H9 (cell line): ENCODE measurements around the gene GBGT1. TPM values are rescaled to one million over a fixed set of nuclear protein-coding genes. Genes with fewer than 3 reads are reported as not detected.

Experiments
- DNase-seq: peaks from one replicate; pipeline ENCODE4 v3.0.0-alpha.2; 2017
- H2AFZ ChIP-seq: one replicate; pipeline ENCODE4 v1.6.1; 2013; ENCODE audit warnings: mild to moderate bottlenecking, low read length, control low read depth, moderate library complexity
- H2AK5ac ChIP-seq: 2 replicates; pipeline ENCODE4 v1.6.1; 2013; ENCODE audit warnings: low read length, control low read depth, mixed read lengths; ENCODE audit not compliant: insufficient read length
- H2BK120ac ChIP-seq: one replicate; pipeline ENCODE4 v1.6.1; 2013; ENCODE audit warnings: low read depth, mild to moderate bottlenecking, low read length, control low read depth, inconsistent platforms; ENCODE audit not compliant: poor library complexity, severe bottlenecking
- H2BK12ac ChIP-seq: 2 replicates; pipeline ENCODE4 v1.6.1; 2013; ENCODE audit warnings: low read length, control low read depth, mixed read lengths, low read depth; ENCODE audit not compliant: insufficient read length
- H2BK15ac ChIP-seq: 2 replicates; pipeline ENCODE4 v1.6.1; 2013; ENCODE audit warnings: low read depth, low read length, control low read depth
- H2BK20ac ChIP-seq: one replicate; pipeline ENCODE4 v1.6.1; 2013; ENCODE audit warnings: low read depth, mild to moderate bottlenecking, low read length, control low read depth, inconsistent platforms; ENCODE audit not compliant: poor library complexity, severe bottlenecking
- H2BK5ac ChIP-seq: 2 replicates; pipeline ENCODE4 v1.6.1; 2013; ENCODE audit warnings: low read length, control low read depth, mixed read lengths; ENCODE audit not compliant: insufficient read length
- H3K14ac ChIP-seq: 2 replicates; pipeline ENCODE4 v1.6.1; 2013; ENCODE audit warnings: low read length, control low read depth; ENCODE audit not compliant: insufficient read depth
- H3K18ac ChIP-seq: 2 replicates; pipeline ENCODE4 v1.6.1; 2013; ENCODE audit warnings: low read depth, mild to moderate bottlenecking, mixed read lengths, low read length, control low read depth; ENCODE audit not compliant: insufficient read length
- H3K23ac ChIP-seq: 2 replicates; pipeline ENCODE4 v1.6.1; 2013; ENCODE audit warnings: low read length, control low read depth, mixed read lengths, low read depth; ENCODE audit not compliant: insufficient read length
- H3K23me2 ChIP-seq: 2 replicates; pipeline ENCODE4 v1.6.1; 2013; ENCODE audit warnings: low read depth, mild to moderate bottlenecking, mixed read lengths, low read length, control low read depth; ENCODE audit not compliant: insufficient read length, poor library complexity, severe bottlenecking
- H3K27ac ChIP-seq: 2 replicates; pipeline ENCODE4 v1.5.1; 2013; ENCODE audit warnings: low read length, control low read depth, mixed read lengths, low read depth; ENCODE audit not compliant: insufficient read length
- H3K27me3 ChIP-seq: 2 replicates; pipeline ENCODE4 v1.6.1; 2013; ENCODE audit warnings: low read length, control low read depth, inconsistent platforms; ENCODE audit not compliant: insufficient read depth
- H3K4ac ChIP-seq: 2 replicates; pipeline ENCODE4 v1.6.1; 2013; ENCODE audit warnings: low read depth, mild to moderate bottlenecking, control low read depth, inconsistent platforms, low read length, moderate library complexity
- H3K4me1 ChIP-seq: 2 replicates; pipeline ENCODE4 v1.6.1; 2013; ENCODE audit warnings: low read length, control low read depth, inconsistent platforms; ENCODE audit not compliant: insufficient read depth
- H3K4me2 ChIP-seq: 2 replicates; pipeline ENCODE4 v1.6.1; 2013; ENCODE audit warnings: low read length, control low read depth, mixed read lengths; ENCODE audit not compliant: insufficient read length, insufficient read depth
- H3K56ac ChIP-seq: 2 replicates; pipeline ENCODE4 v1.6.1; 2013; ENCODE audit warnings: low read depth, mild to moderate bottlenecking, mixed read lengths, low read length, control low read depth; ENCODE audit not compliant: insufficient read length
- H3K79me1 ChIP-seq: 2 replicates; pipeline ENCODE4 v1.6.1; 2013; ENCODE audit warnings: low read depth, mild to moderate bottlenecking, moderate library complexity, low read length, control low read depth, inconsistent platforms; ENCODE audit not compliant: insufficient read depth, poor library complexity, severe bottlenecking
- H3K79me2 ChIP-seq: 2 replicates; pipeline ENCODE4 v1.6.1; 2013; ENCODE audit warnings: low read length, control low read depth, inconsistent platforms; ENCODE audit not compliant: insufficient read depth
- H3K9ac ChIP-seq: 2 replicates; pipeline ENCODE4 v1.6.1; 2013; ENCODE audit warnings: low read length, control low read depth, mixed read lengths; ENCODE audit not compliant: insufficient read length; ENCODE audit errors: extremely low read depth
- H3K9me3 ChIP-seq: one replicate; pipeline ENCODE4 v1.6.1; 2013; ENCODE audit warnings: low read depth, low read length, inconsistent platforms; ENCODE audit not compliant: control insufficient read depth
- H3T11ph ChIP-seq: one replicate; pipeline ENCODE4 v1.6.1; 2013; ENCODE audit warnings: mild to moderate bottlenecking, low read length, control low read depth, inconsistent platforms
- H4K20me1 ChIP-seq: one replicate; pipeline ENCODE4 v1.6.1; 2013; ENCODE audit not compliant: control insufficient read depth, insufficient read length, insufficient read depth
- H4K5ac ChIP-seq: 2 replicates; pipeline ENCODE4 v1.6.1; 2013; ENCODE audit warnings: low read depth, mild to moderate bottlenecking, mixed read lengths, low read length, control low read depth; ENCODE audit not compliant: insufficient read length
- H4K8ac ChIP-seq: replicated peaks from 2 replicates; pipeline ENCODE4 v1.6.1; 2013; ENCODE audit warnings: low read length, control low read depth, mixed read lengths, low read depth; ENCODE audit not compliant: insufficient read length
- H4K91ac ChIP-seq: 2 replicates; pipeline ENCODE4 v1.6.1; 2013; ENCODE audit warnings: low read depth, mild to moderate bottlenecking, moderate library complexity, mixed read lengths, low read length, control low read depth; ENCODE audit not compliant: insufficient read length
- H3K27ac Mint-ChIP-seq, 3 experiments: 2 replicates in 2 of 3; 3 replicates in 1 of 3; pipeline ENCODE4 v1.8.0; 2020 to 2021; ENCODE audit warnings: mixed read lengths in 3 of 3, mild to moderate bottlenecking in 1 of 3, moderate library complexity in 1 of 3
- H3K27me3 Mint-ChIP-seq: 2 replicates; pipeline ENCODE4 v1.8.0; 2021; ENCODE audit warnings: low read depth, mild to moderate bottlenecking, moderate library complexity, mixed read lengths
- H3K36me3 Mint-ChIP-seq, 3 experiments: 2 replicates in 2 of 3; 3 replicates in 1 of 3; pipeline ENCODE4 v1.8.0; 2020 to 2021; ENCODE audit warnings: low read depth in 3 of 3, mixed read lengths in 3 of 3; ENCODE audit not compliant: insufficient read depth in 1 of 3
- H3K4me1 Mint-ChIP-seq, 2 experiments: 2 replicates each; pipeline ENCODE4 v1.8.0; 2020; ENCODE audit warnings: mixed read lengths in 2 of 2
- H3K4me3 Mint-ChIP-seq, 2 experiments: 2 replicates in 1 of 2; 3 replicates in 1 of 2; pipeline ENCODE4 v1.8.0; 2020 to 2021; ENCODE audit warnings: mild to moderate bottlenecking in 2 of 2, mixed read lengths in 2 of 2, moderate library complexity in 1 of 2
- H3K9me3 Mint-ChIP-seq, 2 experiments: 2 replicates in 1 of 2; 3 replicates in 1 of 2; pipeline ENCODE4 v1.8.0; 2020; ENCODE audit warnings: mild to moderate bottlenecking in 2 of 2, mixed read lengths in 2 of 2, moderate library complexity in 1 of 2
- CTCF ChIP-seq: fragments of 200-600 bp; sonication (generic); conservative IDR thresholded peaks from 3 replicates; pipeline ENCODE4 v1.8.0; 2021; ENCODE audit warnings: antibody characterized with exemption, mild to moderate bottlenecking
- WGBS: extraction: QIAGEN DNeasy Blood & Tissue Kit; methylation state at CpG from one replicate; pipeline ENCODE4 v1.1.7; 2013; ENCODE audit warnings: missing lambda C conversion rate, low lambda C conversion rate, mixed read lengths; ENCODE audit not compliant: insufficient read length; ENCODE audit errors: extremely low coverage; 5-methylcytosine and 5-hydroxymethylcytosine counted together
- total RNA-seq: library from RNA; stranded (reverse); gene quantifications from 2 replicates; pipeline ENCODE4 v1.2.1, GENCODE V29; 2021

GBGT1 gene
- total RNA-seq, 1 experiment from 2014 or later: 9.3 TPM

DNA sequence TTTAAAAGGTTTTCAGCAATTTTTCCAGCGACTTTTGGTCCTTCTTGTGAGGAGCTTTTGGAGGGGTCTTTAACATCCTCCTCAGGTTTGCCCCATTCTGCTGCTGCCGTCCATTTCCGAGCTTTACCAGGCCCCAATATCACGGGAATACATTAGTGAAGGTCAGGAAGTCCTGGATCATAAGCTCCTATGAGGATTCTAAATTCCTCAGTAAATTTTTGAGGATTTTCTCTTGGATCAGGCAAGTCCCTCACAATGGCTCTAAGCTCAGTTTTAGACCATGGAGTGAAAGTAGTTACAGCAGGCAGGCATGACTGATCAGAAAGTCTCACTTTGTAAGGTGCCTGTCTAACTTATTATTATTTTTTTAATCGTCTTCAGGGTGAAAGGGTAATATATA, 17.2 kb upstream of the GBGT1 start:
- H2AK5ac ChIP-seq: no peak overlapping the region
- no peak overlapping the region for H2BK12ac ChIP-seq
- no peak overlapping the region for H2AFZ ChIP-seq
- H4K20me1 ChIP-seq: no peaks in the 10 kb centered on the region
- no peak overlapping the region for H3T11ph ChIP-seq
- no CpG with 5 or more reads among the region's 5 CpGs for WGBS
- H3K9ac ChIP-seq: no peak overlapping the region
- no peak overlapping the region for H2BK20ac ChIP-seq
- no peak overlapping the region for H3K4me3 Mint-ChIP-seq
- no peak overlapping the region for H3K23ac ChIP-seq
- H3K27me3 Mint-ChIP-seq: peaks cover 54% of the 10 kb centered on the region
- no peak overlapping the region for H4K91ac ChIP-seq
- no peak overlapping the region for H4K5ac ChIP-seq
- no peak overlapping the region for H3K4ac ChIP-seq
- no peak overlapping the region for H3K14ac ChIP-seq
- no peaks in the 10 kb centered on the region; a peak in 1 of 5 replicates for H3K9me3 Mint-ChIP-seq
- H3K23me2 ChIP-seq: no peaks in the 10 kb centered on the region
- no peaks in the 10 kb centered on the region for H3K9me3 ChIP-seq
- H3K56ac ChIP-seq: no peak overlapping the region
- H2BK15ac ChIP-seq: no peak overlapping the region
- no peak overlapping the region for H2BK5ac ChIP-seq
- H3K4me1 Mint-ChIP-seq: peaks cover 0 to 2% of the 10 kb centered on the region in 2 experiments; a peak in 1 of 4 replicates
- H3K4me2 ChIP-seq: no peak overlapping the region
- H3K36me3 Mint-ChIP-seq: no peaks in the 10 kb centered on the region
- DNase-seq: no peak
- H3K79me2 ChIP-seq: no peaks in the 10 kb centered on the region
- H3K27ac Mint-ChIP-seq: no peak overlapping the region
- TF ChIP-seq CTCF: no peak
- no peaks in the 10 kb centered on the region for H3K79me1 ChIP-seq
- no peaks in the 10 kb centered on the region for H3K27me3 ChIP-seq
- no peak overlapping the region for H3K27ac ChIP-seq
- no peak overlapping the region for H2BK120ac ChIP-seq
- no peak overlapping the region for H3K18ac ChIP-seq
- H4K8ac ChIP-seq: no peak overlapping the region
- H3K4me1 ChIP-seq: no peaks in the 10 kb centered on the region
